ENCODE data around the gene ZSWIM6. TPM values are rescaled to one million over a fixed set of nuclear protein-coding genes. Genes with fewer than 3 reads are reported as not detected.

The ZSWIM6 gene
- total and polyA plus RNA-seq, 2 of the 4 experiments (the other 2 are of a cell fraction) = 10.8 to 14.1 TPM

DNA sequence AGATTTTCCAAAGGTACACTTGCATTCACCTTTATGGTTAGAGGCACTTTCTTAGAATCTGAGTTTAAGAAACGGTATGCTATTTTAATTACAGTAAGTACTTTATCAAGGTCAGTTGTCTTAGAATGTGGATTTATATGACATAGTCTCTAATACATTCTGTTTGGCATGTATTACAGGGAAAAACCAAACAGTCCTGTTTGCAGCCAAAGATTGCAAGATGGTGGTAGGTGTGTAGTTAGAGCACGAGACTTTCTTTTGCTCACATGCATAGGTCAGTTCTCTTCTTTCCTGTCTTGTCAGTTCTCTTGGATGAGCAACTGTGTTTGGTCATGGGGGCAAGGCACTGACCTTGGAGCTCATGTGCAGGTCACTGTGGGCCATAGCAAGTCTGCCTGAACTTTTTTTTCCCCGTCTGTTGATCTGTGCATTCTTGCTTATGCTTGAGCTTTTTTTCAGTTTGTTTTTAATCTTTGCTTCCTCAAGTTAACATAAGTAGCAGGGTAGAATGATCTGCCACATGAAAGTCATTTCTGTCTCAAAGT lies 20.6 kb downstream of the ZSWIM6 start:
- POLR2A ChIA-PET (ENCODE audit: unreplicated experiment) = no interaction called here
- no peak overlapping the region for H3K18ac ChIP-seq (ENCODE audit: low read depth, low read length)
- no peak for ATAC-seq (ENCODE audit: low read depth)

More for the DNA sequence above, 20.6 kb downstream of the ZSWIM6 start:
- H4K20me1 ChIP-seq (ENCODE audit: insufficient read depth, low read length) = peaks cover 79% of the 10 kb centered on the region
- dilution Hi-C loops (cut with HindIII; ENCODE audit: low sequenced_read_pairs, unreplicated experiment) (no loop called here), intact Hi-C loops (cut with micrococcal nuclease) (loop anchor here (5.0 kb wide), 1 partner anchor 305 kb away; no protein-coding TSS in a partner anchor), in situ Hi-C loops (cut with MboI; ENCODE audit: low sequenced_read_pairs) (no loop called here)
- no peak overlapping the region for H4K91ac ChIP-seq (ENCODE audit: insufficient read depth, low read depth, low read length)
- no peak overlapping the region for H3K14ac ChIP-seq (replicated peaks; ENCODE audit: low read depth, low read length)
- no peak overlapping the region for H4K8ac ChIP-seq (ENCODE audit: low read depth in 2 of 2, low read length in 2 of 2)
- no peak overlapping the region for H3K27ac ChIP-seq (ENCODE audit: insufficient read depth, low read length)
- H3K79me1 ChIP-seq (ENCODE audit: low read depth in 1 of 2, low read length in 2 of 2) = peaks cover 29 to 60% of the 10 kb centered on the region in 2 experiments
- peak overlapping the region; percentile 44; the same call in 1 of the 2 replicates for H3K23ac ChIP-seq (ENCODE audit: low read depth, low read length)
- no peaks in the 10 kb centered on the region for H3K36me3 ChIP-seq (ENCODE audit: control insufficient read depth, insufficient read depth, low read length)
- H2BK120ac ChIP-seq (ENCODE audit: low read depth, low read length) = no peak overlapping the region
- WGBS, 2 experiments (ENCODE audit: extremely low coverage in 2 of 2, insufficient read length in 1 of 2) = 100% methylated on average over 1 of the region's 3 CpGs; no CpG with 5 or more reads in 1 of the 2 experiments
- H4K5ac ChIP-seq (ENCODE audit: low read depth, low read length) = no peak overlapping the region
- no peak overlapping the region for H3K9ac ChIP-seq (ENCODE audit: low read depth, low read length)
- no TSS peak for BruUV-seq (replicated peaks)
- H3K9me1 ChIP-seq (ENCODE audit: insufficient read depth, low read length) = peaks cover 18% of the 10 kb centered on the region
- H2AK5ac ChIP-seq (ENCODE audit: low read depth, low read length) = no peak overlapping the region
- H3K4me2 ChIP-seq (ENCODE audit: low read depth, low read length) = no peak overlapping the region
- no peak overlapping the region for H2AFZ ChIP-seq (replicated peaks; ENCODE audit: low read length, poor library complexity)
- no peak for TF ChIP-seq RCOR1 (IDR thresholded peaks at IDR 0.05; ENCODE audit: insufficient replicate concordance, low read length)
- no peak for TF ChIP-seq CEBPB (IDR thresholded peaks at IDR 0.05; ENCODE audit: low read depth, low read length)
- no peak for TF ChIP-seq NFE2L2 (IDR thresholded peaks at IDR 0.05; ENCODE audit: low read depth, low read length)
- no peak for TF ChIP-seq RFX5 (IDR thresholded peaks at IDR 0.05; ENCODE audit: low read depth, low read length)
- no peak for TF ChIP-seq POLR2A (IDR thresholded peaks at IDR 0.05; ENCODE audit: low read depth, low read length)
- TF ChIP-seq BHLHE40 (IDR thresholded peaks at IDR 0.05; ENCODE audit: low read depth, low read length) = no peak
- TF ChIP-seq, protein P1, sequence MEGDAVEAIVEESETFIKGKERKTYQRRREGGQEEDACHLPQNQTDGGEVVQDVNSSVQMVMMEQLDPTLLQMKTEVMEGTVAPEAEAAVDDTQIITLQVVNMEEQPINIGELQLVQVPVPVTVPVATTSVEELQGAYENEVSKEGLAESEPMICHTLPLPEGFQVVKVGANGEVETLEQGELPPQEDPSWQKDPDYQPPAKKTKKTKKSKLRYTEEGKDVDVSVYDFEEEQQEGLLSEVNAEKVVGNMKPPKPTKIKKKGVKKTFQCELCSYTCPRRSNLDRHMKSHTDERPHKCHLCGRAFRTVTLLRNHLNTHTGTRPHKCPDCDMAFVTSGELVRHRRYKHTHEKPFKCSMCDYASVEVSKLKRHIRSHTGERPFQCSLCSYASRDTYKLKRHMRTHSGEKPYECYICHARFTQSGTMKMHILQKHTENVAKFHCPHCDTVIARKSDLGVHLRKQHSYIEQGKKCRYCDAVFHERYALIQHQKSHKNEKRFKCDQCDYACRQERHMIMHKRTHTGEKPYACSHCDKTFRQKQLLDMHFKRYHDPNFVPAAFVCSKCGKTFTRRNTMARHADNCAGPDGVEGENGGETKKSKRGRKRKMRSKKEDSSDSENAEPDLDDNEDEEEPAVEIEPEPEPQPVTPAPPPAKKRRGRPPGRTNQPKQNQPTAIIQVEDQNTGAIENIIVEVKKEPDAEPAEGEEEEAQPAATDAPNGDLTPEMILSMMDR (conservative IDR thresholded peaks at IDR 0.05; ENCODE audit: low read depth, low read length) = no peak
- no peak for TF ChIP-seq MXI1 (IDR thresholded peaks at IDR 0.05; ENCODE audit: borderline replicate concordance, low read depth, low read length)
- TF ChIP-seq FOS (IDR thresholded peaks at IDR 0.05; ENCODE audit: low read depth, low read length) = no peak
- no peak for TF ChIP-seq RAD21 (IDR thresholded peaks at IDR 0.05; ENCODE audit: low read length)
- TF ChIP-seq CHD1 (IDR thresholded peaks at IDR 0.05; ENCODE audit: low read depth, low read length) = no peak
- TF ChIP-seq, protein P2, sequence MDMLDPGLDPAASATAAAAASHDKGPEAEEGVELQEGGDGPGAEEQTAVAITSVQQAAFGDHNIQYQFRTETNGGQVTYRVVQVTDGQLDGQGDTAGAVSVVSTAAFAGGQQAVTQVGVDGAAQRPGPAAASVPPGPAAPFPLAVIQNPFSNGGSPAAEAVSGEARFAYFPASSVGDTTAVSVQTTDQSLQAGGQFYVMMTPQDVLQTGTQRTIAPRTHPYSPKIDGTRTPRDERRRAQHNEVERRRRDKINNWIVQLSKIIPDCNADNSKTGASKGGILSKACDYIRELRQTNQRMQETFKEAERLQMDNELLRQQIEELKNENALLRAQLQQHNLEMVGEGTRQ (IDR thresholded peaks at IDR 0.05; ENCODE audit: low read depth, low read length) = no peak
- TF ChIP-seq, protein P3, sequence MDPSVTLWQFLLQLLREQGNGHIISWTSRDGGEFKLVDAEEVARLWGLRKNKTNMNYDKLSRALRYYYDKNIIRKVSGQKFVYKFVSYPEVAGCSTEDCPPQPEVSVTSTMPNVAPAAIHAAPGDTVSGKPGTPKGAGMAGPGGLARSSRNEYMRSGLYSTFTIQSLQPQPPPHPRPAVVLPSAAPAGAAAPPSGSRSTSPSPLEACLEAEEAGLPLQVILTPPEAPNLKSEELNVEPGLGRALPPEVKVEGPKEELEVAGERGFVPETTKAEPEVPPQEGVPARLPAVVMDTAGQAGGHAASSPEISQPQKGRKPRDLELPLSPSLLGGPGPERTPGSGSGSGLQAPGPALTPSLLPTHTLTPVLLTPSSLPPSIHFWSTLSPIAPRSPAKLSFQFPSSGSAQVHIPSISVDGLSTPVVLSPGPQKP (IDR thresholded peaks at IDR 0.05; ENCODE audit: borderline replicate concordance, low read depth, low read length) = no peak
- no peak overlapping the region for H2AK9ac ChIP-seq (replicated peaks; ENCODE audit: low read depth, low read length, poor library complexity)
- no peak overlapping the region for H3K4me3 ChIP-seq (ENCODE audit: insufficient read depth, low read depth, low read length)
- peaks cover 7% of the 10 kb centered on the region for H3K4me1 ChIP-seq (ENCODE audit: control insufficient read depth, insufficient read depth, low read length)
- no peak overlapping the region for H3K56ac ChIP-seq (ENCODE audit: extremely low read depth, insufficient read depth, low read length)
- CTCF ChIA-PET = no interaction called here
- peaks cover 3% of the 10 kb centered on the region; the same call in 1 of the 2 replicates for H3K9me3 ChIP-seq (ENCODE audit: control insufficient read depth, insufficient read depth, low read length)
- no peak for DNase-seq
- H2BK5ac ChIP-seq (ENCODE audit: low read depth, low read length, poor library complexity, severe bottlenecking) = no peak overlapping the region
- no peaks in the 10 kb centered on the region for H3K27me3 ChIP-seq (ENCODE audit: control insufficient read depth, insufficient read depth, low read length)
- H3K4ac ChIP-seq (ENCODE audit: low read depth, low read length) = no peak overlapping the region
- H2BK20ac ChIP-seq (ENCODE audit: low read depth, low read length) = no peak overlapping the region
- no peak overlapping the region for H2BK15ac ChIP-seq (ENCODE audit: low read depth, low read length)
